Mesendoderm (in vitro differentiated cells): ENCODE data around the gene ST8SIA2.

Experiments used
- DNase-seq: peaks from one replicate; pipeline ENCODE4 v3.0.0; 2013
- H2AK5ac ChIP-seq: 2 replicates; pipeline ENCODE4 v1.6.1; 2013; ENCODE audit warnings: low read length, inconsistent platforms
- H2BK120ac ChIP-seq: 2 replicates; pipeline ENCODE4 v1.6.1; 2013; ENCODE audit warnings: low read depth, mild to moderate bottlenecking, low read length, moderate library complexity, mixed read lengths
- H2BK15ac ChIP-seq: replicated peaks from 2 replicates; pipeline ENCODE4 v1.6.1; 2013; ENCODE audit warnings: low read depth, mild to moderate bottlenecking, moderate library complexity
- H2BK5ac ChIP-seq: 2 replicates; pipeline ENCODE4 v1.6.1; 2013; ENCODE audit warnings: low read length, inconsistent platforms
- H3K18ac ChIP-seq: 2 replicates; pipeline ENCODE4 v1.6.1; 2013; ENCODE audit warnings: mild to moderate bottlenecking, low read length, mixed read lengths
- H3K23ac ChIP-seq: one replicate; pipeline ENCODE4 v1.6.1; 2013; ENCODE audit warnings: low read length
- H3K27ac ChIP-seq: 2 replicates; pipeline ENCODE4 v1.5.1; 2013; ENCODE audit warnings: low read depth, mild to moderate bottlenecking, inconsistent platforms, low read length, moderate library complexity
- H3K27me3 ChIP-seq: 2 replicates; pipeline ENCODE4 v1.6.1; 2013; ENCODE audit warnings: low read length, control low read depth, mild to moderate bottlenecking, inconsistent platforms; ENCODE audit not compliant: insufficient read depth, poor library complexity
- H3K36me3 ChIP-seq: 2 replicates; pipeline ENCODE4 v1.6.1; 2013; ENCODE audit warnings: low read length, inconsistent platforms; ENCODE audit not compliant: control insufficient read depth, insufficient read depth
- H3K4ac ChIP-seq: one replicate; pipeline ENCODE4 v1.6.1; 2013; ENCODE audit warnings: low read depth, mild to moderate bottlenecking, low read length, moderate library complexity
- H3K4me1 ChIP-seq: 2 replicates; pipeline ENCODE4 v1.6.1; 2013; ENCODE audit warnings: low read depth, low read length, inconsistent platforms; ENCODE audit not compliant: control insufficient read depth
- H3K4me2 ChIP-seq: 2 replicates; pipeline ENCODE4 v1.6.1; 2013; ENCODE audit warnings: low read length
- H3K4me3 ChIP-seq: 2 replicates; pipeline ENCODE4 v1.5.1; 2013; ENCODE audit warnings: mild to moderate bottlenecking, low read length
- H3K56ac ChIP-seq: one replicate; pipeline ENCODE4 v1.6.1; 2013; ENCODE audit warnings: low read length
- H3K79me1 ChIP-seq: 2 replicates; pipeline ENCODE4 v1.6.1; 2013; ENCODE audit warnings: low read length, inconsistent platforms
- H3K79me2 ChIP-seq: 2 replicates; pipeline ENCODE4 v1.6.1; 2013; ENCODE audit warnings: mild to moderate bottlenecking, low read length; ENCODE audit not compliant: control insufficient read depth, insufficient read depth
- H3K9ac ChIP-seq: 2 replicates; pipeline ENCODE4 v1.6.1; 2013; ENCODE audit warnings: low read length, inconsistent platforms
- H4K5ac ChIP-seq: one replicate; pipeline ENCODE4 v1.6.1; 2013; ENCODE audit warnings: low read length
- H4K8ac ChIP-seq: one replicate; pipeline ENCODE4 v1.6.1; 2013; ENCODE audit warnings: low read depth, mild to moderate bottlenecking, control low read depth, low read length, moderate library complexity
- WGBS: extraction: QIAGEN DNeasy Blood & Tissue Kit; methylation state at CpG from one replicate; pipeline ENCODE4 v1.1.7; 2013; ENCODE audit warnings: low lambda C conversion rate, missing lambda C conversion rate; ENCODE audit not compliant: insufficient coverage; ENCODE audit errors: extremely low coverage; 5-methylcytosine and 5-hydroxymethylcytosine counted together

Gene ST8SIA2

GRCh38 chr15:92429378-92430068 is 35.8 kb downstream of the ST8SIA2 start:
- peak; percentile 86 for DNase-seq
- no peak overlapping the region for H3K56ac ChIP-seq
- H3K79me2 ChIP-seq, result no peaks in the 10 kb centered on the region
- H3K27me3 ChIP-seq, result no peaks in the 10 kb centered on the region
- WGBS, result no CpG with 5 or more reads among the region's 2 CpGs
- H3K79me1 ChIP-seq, result no peaks in the 10 kb centered on the region
- H4K5ac ChIP-seq, result no peak overlapping the region
- H3K4ac ChIP-seq, result no peak overlapping the region
- no peak overlapping the region for H4K8ac ChIP-seq
- H3K4me3 ChIP-seq, result no peak overlapping the region
- H3K4me2 ChIP-seq, result no peak overlapping the region
- no peak overlapping the region for H3K9ac ChIP-seq
- no peak overlapping the region for H2BK5ac ChIP-seq
- H3K18ac ChIP-seq, result peak overlapping the region; percentile 21
- peak overlapping the region; percentile 61 for H2BK15ac ChIP-seq
- no peak overlapping the region for H2AK5ac ChIP-seq
- no peak overlapping the region for H3K23ac ChIP-seq
- H2BK120ac ChIP-seq, result no peak overlapping the region
- H3K27ac ChIP-seq, result no peak overlapping the region
- H3K4me1 ChIP-seq, result peaks cover 6% of the 10 kb centered on the region
- H3K36me3 ChIP-seq, result peaks cover 1% of the 10 kb centered on the region

- no peak overlapping the region for H3K9ac ChIP-seq
- no peak overlapping the region for H4K5ac ChIP-seq
- H2BK120ac ChIP-seq, result no peak overlapping the region
- no peaks in the 10 kb centered on the region for H3K79me2 ChIP-seq
- no peak overlapping the region for H2AK5ac ChIP-seq
- no peak overlapping the region for H4K8ac ChIP-seq
- no peak overlapping the region for H3K4me2 ChIP-seq
- H3K4me1 ChIP-seq, result peaks cover 6% of the 10 kb centered on the region
- DNase-seq, result peak; percentile 8
- H3K18ac ChIP-seq, result no peak overlapping the region
- H3K27me3 ChIP-seq, result no peaks in the 10 kb centered on the region
- H3K56ac ChIP-seq, result no peak overlapping the region
- H3K4me3 ChIP-seq, result no peak overlapping the region
- H3K4ac ChIP-seq, result no peak overlapping the region
- no peak overlapping the region for H3K27ac ChIP-seq
- no peak overlapping the region for H3K23ac ChIP-seq
- WGBS, result no CpG with 5 or more reads among the region's 1 CpG
- peaks cover 1% of the 10 kb centered on the region for H3K36me3 ChIP-seq
- H2BK15ac ChIP-seq, result no peak overlapping the region
- H3K79me1 ChIP-seq, result no peaks in the 10 kb centered on the region
- H2BK5ac ChIP-seq, result no peak overlapping the region
Observed at GRCh38 chr15:92430069-92430440, 36.4 kb downstream of the ST8SIA2 start.

- Histone ChIP-seq H2BK15ac (no peak overlapping the region), H3K27ac (no peak overlapping the region), H3K4me1 (no peaks in the 10 kb centered on the region), H3K79me1 (no peaks in the 10 kb centered on the region), H3K36me3 (peaks cover 1% of the 10 kb centered on the region), H2BK120ac (no peak overlapping the region), H3K4me2 (no peak overlapping the region), H4K5ac (no peak overlapping the region), H3K9ac (no peak overlapping the region), H3K23ac (no peak overlapping the region), H4K8ac (no peak overlapping the region), H3K4ac (no peak overlapping the region), H2AK5ac (no peak overlapping the region), H3K18ac (no peak overlapping the region), H3K4me3 (no peak overlapping the region), H2BK5ac (no peak overlapping the region), H3K27me3 (no peaks in the 10 kb centered on the region), H3K56ac (no peak overlapping the region), H3K79me2 (no peaks in the 10 kb centered on the region)
- no peak for DNase-seq
- no CpG with 5 or more reads among the region's 3 CpGs for WGBS
Observed at GRCh38 chr15:92435145-92435544, 41.5 kb downstream of the ST8SIA2 start.

GRCh38 chr15:92438471-92438870 is 44.8 kb downstream of the ST8SIA2 start:
- H3K27me3 ChIP-seq, result no peaks in the 10 kb centered on the region
- H4K5ac ChIP-seq, result no peak overlapping the region
- no peak overlapping the region for H3K23ac ChIP-seq
- H3K36me3 ChIP-seq, result no peaks in the 10 kb centered on the region
- H3K4me3 ChIP-seq, result no peak overlapping the region
- no peak overlapping the region for H2BK5ac ChIP-seq
- no peak overlapping the region for H3K56ac ChIP-seq
- H2AK5ac ChIP-seq, result no peak overlapping the region
- H2BK15ac ChIP-seq, result no peak overlapping the region
- no peak overlapping the region for H3K4ac ChIP-seq
- H4K8ac ChIP-seq, result no peak overlapping the region
- H3K9ac ChIP-seq, result no peak overlapping the region
- no peak overlapping the region for H3K18ac ChIP-seq
- no peak overlapping the region for H2BK120ac ChIP-seq
- H3K4me1 ChIP-seq, result no peaks in the 10 kb centered on the region
- no peaks in the 10 kb centered on the region for H3K79me2 ChIP-seq
- WGBS, result no CpG with 5 or more reads among the region's 12 CpGs
- DNase-seq, result no peak
- no peak overlapping the region for H3K27ac ChIP-seq
- no peaks in the 10 kb centered on the region for H3K79me1 ChIP-seq
- H3K4me2 ChIP-seq, result no peak overlapping the region

GRCh38 chr15:92443381-92443780 is 49.7 kb downstream of the ST8SIA2 start:
- no peak overlapping the region for H3K4me3 ChIP-seq
- H4K5ac ChIP-seq, result no peak overlapping the region
- H3K18ac ChIP-seq, result no peak overlapping the region
- H2BK120ac ChIP-seq, result no peak overlapping the region
- H3K27me3 ChIP-seq, result no peaks in the 10 kb centered on the region
- no peak overlapping the region for H3K4ac ChIP-seq
- no peak for DNase-seq
- H2AK5ac ChIP-seq, result no peak overlapping the region
- no peak overlapping the region for H4K8ac ChIP-seq
- H2BK5ac ChIP-seq, result no peak overlapping the region
- no peak overlapping the region for H2BK15ac ChIP-seq
- no CpG with 5 or more reads among the region's 3 CpGs for WGBS
- peaks cover 2% of the 10 kb centered on the region for H3K36me3 ChIP-seq
- H3K56ac ChIP-seq, result no peak overlapping the region
- H3K23ac ChIP-seq, result no peak overlapping the region
- no peaks in the 10 kb centered on the region for H3K79me1 ChIP-seq
- no peak overlapping the region for H3K9ac ChIP-seq
- H3K79me2 ChIP-seq, result no peaks in the 10 kb centered on the region
- H3K4me1 ChIP-seq, result no peaks in the 10 kb centered on the region
- H3K4me2 ChIP-seq, result no peak overlapping the region
- no peak overlapping the region for H3K27ac ChIP-seq

GRCh38 chr15:92444631-92445030 is 51.0 kb downstream of the ST8SIA2 start:
- H3K79me2 ChIP-seq, result no peaks in the 10 kb centered on the region
- H3K4me1 ChIP-seq, result no peaks in the 10 kb centered on the region

More at GRCh38 chr15:92444631-92445030, 51.0 kb downstream of the ST8SIA2 start:
- no CpG with 5 or more reads among the region's 21 CpGs for WGBS
- no peak overlapping the region for H2BK120ac ChIP-seq
- no peak overlapping the region for H3K27ac ChIP-seq
- H3K18ac ChIP-seq, result no peak overlapping the region
- H3K9ac ChIP-seq, result no peak overlapping the region
- no peak overlapping the region for H4K8ac ChIP-seq
- H3K4me3 ChIP-seq, result no peak overlapping the region
- H3K27me3 ChIP-seq, result no peaks in the 10 kb centered on the region
- no peak overlapping the region for H3K4me2 ChIP-seq
- no peak for DNase-seq
- no peak overlapping the region for H2AK5ac ChIP-seq
- no peak overlapping the region for H2BK5ac ChIP-seq
- no peak overlapping the region for H3K23ac ChIP-seq
- no peak overlapping the region for H2BK15ac ChIP-seq
- no peak overlapping the region for H4K5ac ChIP-seq
- peaks cover 2% of the 10 kb centered on the region for H3K36me3 ChIP-seq
- no peak overlapping the region for H3K4ac ChIP-seq
- no peak overlapping the region for H3K56ac ChIP-seq
- H3K79me1 ChIP-seq, result no peaks in the 10 kb centered on the region
